Hepatocyte (in vitro differentiated cells): Measurements from ENCODE around the gene CLRN2. TPM values are rescaled to one million over a fixed set of nuclear protein-coding genes. Genes with fewer than 3 reads are reported as not detected.
A peak's percentile ranks its signal among the peaks of the same experiment; 100 is the strongest.

ENCODE experiments used
- DNase-seq: peaks from one replicate; pipeline ENCODE4 v3.0.0-alpha.2; 2016; ENCODE audit warnings: low spot score
- H2AFZ ChIP-seq: fragments of 200-600 bp; sonication (generic); 2 replicates; pipeline ENCODE4 v1.6.0; 2016; ENCODE audit warnings: antibody characterized with exemption, mild to moderate bottlenecking
- H3K27ac ChIP-seq: fragments of 200-600 bp; sonication (generic); 2 replicates; pipeline ENCODE4 v1.5.1; 2016; ENCODE audit warnings: mild to moderate bottlenecking
- H3K27me3 ChIP-seq: fragments of 200-600 bp; sonication (generic); 2 replicates; pipeline ENCODE4 v1.6.1; 2016
- H3K36me3 ChIP-seq: fragments of 200-600 bp; sonication (generic); replicated peaks from 2 replicates; pipeline ENCODE4 v1.5.1; 2016; ENCODE audit warnings: low read depth; ENCODE audit not compliant: insufficient read depth
- H3K4me1 ChIP-seq: fragments of 200-600 bp; sonication (generic); 2 replicates; pipeline ENCODE4 v1.5.1; 2016; ENCODE audit warnings: mild to moderate bottlenecking, moderate library complexity; ENCODE audit not compliant: insufficient read depth
- H3K4me2 ChIP-seq: fragments of 200-600 bp; sonication (generic); 2 replicates; pipeline ENCODE4 v1.6.0; 2016
- H3K4me3 ChIP-seq: fragments of 200-600 bp; sonication (generic); 2 replicates; pipeline ENCODE4 v1.5.1; 2016; ENCODE audit warnings: mild to moderate bottlenecking
- H3K79me2 ChIP-seq: fragments of 200-600 bp; sonication (generic); 2 replicates; pipeline ENCODE4 v1.6.0; 2017; ENCODE audit warnings: mild to moderate bottlenecking
- H3K9me2 ChIP-seq: fragments of 200-600 bp; sonication (generic); replicated peaks from 2 replicates; pipeline ENCODE4 v1.6.0; 2017; ENCODE audit warnings: mild to moderate bottlenecking; ENCODE audit not compliant: insufficient read depth
- H3K9me3 ChIP-seq: fragments of 200-600 bp; sonication (generic); 2 replicates; pipeline ENCODE4 v1.5.1; 2016; ENCODE audit warnings: low read depth, mild to moderate bottlenecking
- H4K20me1 ChIP-seq: fragments of 200-600 bp; sonication (generic); 2 replicates; pipeline ENCODE4 v1.6.0; 2016; ENCODE audit warnings: mild to moderate bottlenecking; ENCODE audit not compliant: insufficient read depth, poor library complexity, severe bottlenecking
- CTCF ChIP-seq: fragments of 200-600 bp; sonication (generic); IDR thresholded peaks from 2 replicates; pipeline ENCODE4 v1.5.1; 2016; ENCODE audit warnings: antibody characterized with exemption, mild to moderate bottlenecking; ENCODE audit not compliant: poor library complexity
- EZH2 ChIP-seq: fragments of 200-600 bp; sonication (generic); IDR thresholded peaks from 2 replicates; pipeline ENCODE4 v1.6.1; 2016; ENCODE audit warnings: antibody characterized with exemption, mild to moderate bottlenecking, borderline replicate concordance
- EZH2phosphoT487 ChIP-seq: fragments of 200-600 bp; sonication (generic); IDR thresholded peaks from one replicate; pipeline ENCODE4 v1.6.1; 2018; ENCODE audit warnings: antibody characterized with exemption, mild to moderate bottlenecking, low read depth, moderate library complexity; ENCODE audit not compliant: unreplicated experiment, severe bottlenecking
- WGBS: methylation state at CpG from one replicate; pipeline ENCODE4 v1.1.6; 2016; ENCODE audit warnings: low lambda C conversion rate; ENCODE audit errors: missing lambda C conversion rate; 5-methylcytosine and 5-hydroxymethylcytosine counted together
- polyA plus RNA-seq: library from polyadenylated mRNA; unstranded; fragments of >200 nt; fragmentation: Nextera tagmentation; extraction: Ambion mirVana; gene quantifications from 2 replicates; pipeline ENCODE4 v1.2.1, GENCODE V29; 2016
- total RNA-seq: library from RNA; depleted of rRNA; stranded (reverse); fragments of >200 nt; gene quantifications from 2 replicates; pipeline ENCODE4 v1.2.3, GENCODE V29; 2014

CLRN2 gene
- total and polyA plus RNA-seq, 2 experiments from 2014 or later = not detected

DNA sequence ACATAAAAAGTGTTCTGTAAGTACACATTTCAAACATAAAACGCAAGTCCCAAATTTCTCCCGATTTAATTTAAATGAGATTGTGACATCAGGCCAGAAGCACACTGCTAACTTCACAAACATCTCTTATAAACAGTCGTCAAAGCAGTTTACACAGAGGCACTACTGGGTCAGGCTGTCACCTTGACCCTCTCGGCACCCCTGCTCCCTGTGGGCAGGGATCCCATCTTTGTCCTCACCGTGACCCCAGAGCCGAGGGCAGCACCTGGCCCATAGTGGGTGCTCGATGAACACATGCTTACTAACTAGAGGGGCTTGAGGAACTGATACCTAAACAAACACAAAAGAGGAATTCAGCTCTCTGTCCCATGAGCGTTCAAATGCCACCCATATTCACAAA lies 25.2 kb upstream of the CLRN2 start:
- no peak for DNase-seq
- no peak for TF ChIP-seq EZH2
- TF ChIP-seq EZH2phosphoT487 = no peak
- TF ChIP-seq CTCF = no peak
- no peak overlapping the region for H2AFZ ChIP-seq
- peak overlapping the region; percentile 79 for H3K27ac ChIP-seq
- H3K9me3 ChIP-seq = no peaks in the 10 kb centered on the region
- no peaks in the 10 kb centered on the region for H3K9me2 ChIP-seq
- no peaks in the 10 kb centered on the region for H4K20me1 ChIP-seq
- H3K27me3 ChIP-seq = no peaks in the 10 kb centered on the region
- no peak overlapping the region for H3K4me2 ChIP-seq
- no peaks in the 10 kb centered on the region for H3K36me3 ChIP-seq
- H3K4me1 ChIP-seq = peaks cover 19% of the 10 kb centered on the region
- WGBS = 77% methylated on average over 8 of the region's 8 CpGs
- H3K4me3 ChIP-seq = no peak overlapping the region
- peaks cover 5% of the 10 kb centered on the region for H3K79me2 ChIP-seq

- Histone ChIP-seq H2AFZ (no peak overlapping the region), H3K27ac (peak overlapping the region; percentile 79), H4K20me1 (no peaks in the 10 kb centered on the region), H3K36me3 (no peaks in the 10 kb centered on the region), H3K9me2 (no peaks in the 10 kb centered on the region), H3K4me3 (no peak overlapping the region), H3K79me2 (peaks cover 5% of the 10 kb centered on the region), H3K4me1 (peaks cover 19% of the 10 kb centered on the region), H3K27me3 (no peaks in the 10 kb centered on the region), H3K4me2 (peak overlapping the region; percentile 22), H3K9me3 (no peaks in the 10 kb centered on the region)
- 32% methylated on average over 6 of the region's 6 CpGs for WGBS
- peak; percentile 65 for DNase-seq
- no peak for TF ChIP-seq EZH2phosphoT487
- TF ChIP-seq EZH2 = no peak
- no peak for TF ChIP-seq CTCF
These were observed 24.3 kb upstream of the CLRN2 start for GRCh38 chr4:17490575-17491059.

DNA sequence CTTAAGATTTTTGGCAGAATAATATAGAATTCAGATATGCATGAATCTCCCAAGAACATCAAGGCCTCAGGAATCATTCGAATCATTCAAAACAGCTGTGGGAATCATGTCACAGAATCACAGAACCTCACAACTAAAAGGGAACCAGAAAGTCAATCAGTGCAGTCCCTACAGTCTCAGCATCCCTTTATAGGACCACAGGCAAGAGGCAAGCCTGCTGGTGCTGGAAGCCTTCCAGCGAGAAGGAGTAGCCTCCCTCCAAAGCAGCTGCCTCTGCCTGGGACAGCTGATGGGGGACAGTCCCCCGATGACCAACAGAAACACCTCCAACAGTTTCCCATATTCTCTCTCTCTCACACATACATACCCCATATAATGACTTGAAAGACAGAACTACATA lies 23.8 kb upstream of the CLRN2 start:
- TF ChIP-seq EZH2phosphoT487 (no peak), CTCF (no peak)
- no peak overlapping the region for H2AFZ ChIP-seq
- no peaks in the 10 kb centered on the region for H3K9me2 ChIP-seq
- no peak overlapping the region for H3K4me3 ChIP-seq
- DNase-seq = no peak
- peaks cover 5% of the 10 kb centered on the region for H3K79me2 ChIP-seq
- H3K9me3 ChIP-seq = no peaks in the 10 kb centered on the region
- peaks cover 19% of the 10 kb centered on the region for H3K4me1 ChIP-seq
- no peak overlapping the region for H3K4me2 ChIP-seq
- H3K27me3 ChIP-seq = no peaks in the 10 kb centered on the region
- H3K36me3 ChIP-seq = no peaks in the 10 kb centered on the region
- peak overlapping the region; percentile 52 for H3K27ac ChIP-seq
- WGBS = 90% methylated on average over 3 of the region's 3 CpGs
- no peaks in the 10 kb centered on the region for H4K20me1 ChIP-seq
